ENCODE data around the gene CNOT4. TPM values are rescaled to one million over a fixed set of nuclear protein-coding genes. Genes with fewer than 3 reads are reported as not detected.
A peak's percentile ranks its signal among the peaks of the same experiment; 100 is the strongest.

Gene CNOT4
- total and polyA plus RNA-seq, 10 of the 15 experiments (the other 5 are each of a cell fraction or from before 2014, with no cell fraction given), result 9.4 to 29.6 (median 16.6) TPM

GRCh38 chr7:135362871-135363270 lies 147.0 kb downstream of the CNOT4 start:
- H3K4me2 ChIP-seq (ENCODE audit: control insufficient read depth, insufficient read depth), result no peak overlapping the region
- H3K9ac ChIP-seq (ENCODE audit: control insufficient read depth, insufficient read depth, low read length), result no peak overlapping the region
- 97% methylated on average over 7 of the region's 7 CpGs for whole genome bisulfite sequencing (ENCODE audit: insufficient coverage, insufficient replicate concordance, low lambda C conversion rate, missing lambda C conversion rate)
- no peak for ATAC-seq
- no peaks in the 10 kb centered on the region for H3K79me2 ChIP-seq (ENCODE audit: control insufficient read depth, insufficient read depth, low read length)
- no peaks in the 10 kb centered on the region for H4K20me1 ChIP-seq (ENCODE audit: control insufficient read depth, insufficient read depth)
- in situ Hi-C loops (cut with MboI) (no loop called here), intact Hi-C loops (cut with micrococcal nuclease; ENCODE audit: unreplicated experiment) (no loop called here)
- FAIRE-seq, result no peak
- H3K9me3 ChIP-seq (replicated peaks; ENCODE audit: control insufficient read depth, insufficient read depth, low read length), result no peaks in the 10 kb centered on the region; the same call in 2 of the 3 replicates
- no peak overlapping the region for H3K4me3 ChIP-seq
- BruUV-seq (replicated peaks), result no TSS peak
- H2AFZ ChIP-seq (ENCODE audit: control insufficient read depth, low read depth, low read length), result no peak overlapping the region
- H3K4me1 ChIP-seq (ENCODE audit: control insufficient read depth, insufficient read depth, low read length), result no peaks in the 10 kb centered on the region
- no peak overlapping the region for H3K27ac ChIP-seq (ENCODE audit: control insufficient read depth, insufficient read depth)
- no peaks in the 10 kb centered on the region for H3K27me3 ChIP-seq (replicated peaks in 1 of 2; ENCODE audit: control insufficient read depth in 2 of 2, insufficient read depth in 2 of 2, low read length in 1 of 2)
- no peak for DNase-seq (ENCODE audit: low read depth, low spot score)
- POLR2A ChIA-PET, result no interaction called here
- TF ChIP-seq NFYA (IDR thresholded peaks at IDR 0.05; ENCODE audit: borderline replicate concordance, low read depth, low read length), result no peak
- TF ChIP-seq, protein P1, sequence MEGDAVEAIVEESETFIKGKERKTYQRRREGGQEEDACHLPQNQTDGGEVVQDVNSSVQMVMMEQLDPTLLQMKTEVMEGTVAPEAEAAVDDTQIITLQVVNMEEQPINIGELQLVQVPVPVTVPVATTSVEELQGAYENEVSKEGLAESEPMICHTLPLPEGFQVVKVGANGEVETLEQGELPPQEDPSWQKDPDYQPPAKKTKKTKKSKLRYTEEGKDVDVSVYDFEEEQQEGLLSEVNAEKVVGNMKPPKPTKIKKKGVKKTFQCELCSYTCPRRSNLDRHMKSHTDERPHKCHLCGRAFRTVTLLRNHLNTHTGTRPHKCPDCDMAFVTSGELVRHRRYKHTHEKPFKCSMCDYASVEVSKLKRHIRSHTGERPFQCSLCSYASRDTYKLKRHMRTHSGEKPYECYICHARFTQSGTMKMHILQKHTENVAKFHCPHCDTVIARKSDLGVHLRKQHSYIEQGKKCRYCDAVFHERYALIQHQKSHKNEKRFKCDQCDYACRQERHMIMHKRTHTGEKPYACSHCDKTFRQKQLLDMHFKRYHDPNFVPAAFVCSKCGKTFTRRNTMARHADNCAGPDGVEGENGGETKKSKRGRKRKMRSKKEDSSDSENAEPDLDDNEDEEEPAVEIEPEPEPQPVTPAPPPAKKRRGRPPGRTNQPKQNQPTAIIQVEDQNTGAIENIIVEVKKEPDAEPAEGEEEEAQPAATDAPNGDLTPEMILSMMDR (IDR thresholded peaks at IDR 0.05 in 2 of 3, conservative IDR thresholded peaks at IDR 0.05 in 1 of 3; ENCODE audit: control insufficient read depth in 2 of 3, extremely low read depth in 1 of 3, insufficient read depth in 1 of 3, low read depth in 3 of 3, low read length in 3 of 3), result 0 out of 6 replicates have a peak, but pooled peaks of 1 of the 3 experiments have one; percentile 19
- peaks cover 2 to 8% of the 10 kb centered on the region in 2 experiments; a peak in 2 of 4 replicates for H3K36me3 ChIP-seq (ENCODE audit: control insufficient read depth in 2 of 2, insufficient read depth in 2 of 2, low read length in 1 of 2)
- CTCF ChIA-PET, result no interaction called here
- SMC1A ChIA-PET (ENCODE audit: uncharacterized antibody, unreplicated experiment), result no interaction called here
- RAD21 ChIA-PET (ENCODE audit: unreplicated experiment), result no interaction called here

- DNase-seq (ENCODE audit: low read depth, low spot score) (no peak), ATAC-seq (no peak), FAIRE-seq (no peak)
- Histone ChIP-seq H3K4me2 (ENCODE audit: control insufficient read depth, insufficient read depth) (no peak overlapping the region), H3K4me3 (no peak overlapping the region), H3K4me1 (ENCODE audit: control insufficient read depth, insufficient read depth, low read length) (no peaks in the 10 kb centered on the region), H3K36me3 (ENCODE audit: control insufficient read depth in 2 of 2, insufficient read depth in 2 of 2, low read length in 1 of 2) (peaks cover 2 to 8% of the 10 kb centered on the region in 2 experiments; a peak in 2 of 4 replicates), H3K27me3 (replicated peaks in 1 of 2; ENCODE audit: control insufficient read depth in 2 of 2, insufficient read depth in 2 of 2, low read length in 1 of 2) (no peaks in the 10 kb centered on the region), H3K9me3 (replicated peaks; ENCODE audit: control insufficient read depth, insufficient read depth, low read length) (no peaks in the 10 kb centered on the region; the same call in 2 of the 3 replicates), H4K20me1 (ENCODE audit: control insufficient read depth, insufficient read depth) (no peaks in the 10 kb centered on the region), H3K9ac (ENCODE audit: control insufficient read depth, insufficient read depth, low read length) (no peak overlapping the region), H3K27ac (ENCODE audit: control insufficient read depth, insufficient read depth) (no peak overlapping the region), H3K79me2 (ENCODE audit: control insufficient read depth, insufficient read depth, low read length) (no peaks in the 10 kb centered on the region), H2AFZ (ENCODE audit: control insufficient read depth, low read depth, low read length) (no peak overlapping the region)
- POLR2A ChIA-PET, result interaction anchor here (0.6 kb wide), 1 partner anchor 134 kb away, joined by 4 read pairs; no protein-coding TSS in a partner anchor
- SMC1A ChIA-PET (ENCODE audit: uncharacterized antibody, unreplicated experiment), result interaction anchor here (1.0 kb wide), 1 partner anchor 81 kb away, joined by 4 read pairs; no protein-coding TSS in a partner anchor
- no TSS peak for BruUV-seq (replicated peaks)
- in situ Hi-C loops (cut with MboI), result no loop called here
- intact Hi-C loops (cut with micrococcal nuclease; ENCODE audit: unreplicated experiment), result no loop called here
- RAD21 ChIA-PET (ENCODE audit: unreplicated experiment), result no interaction called here
- TF ChIP-seq, protein P2, sequence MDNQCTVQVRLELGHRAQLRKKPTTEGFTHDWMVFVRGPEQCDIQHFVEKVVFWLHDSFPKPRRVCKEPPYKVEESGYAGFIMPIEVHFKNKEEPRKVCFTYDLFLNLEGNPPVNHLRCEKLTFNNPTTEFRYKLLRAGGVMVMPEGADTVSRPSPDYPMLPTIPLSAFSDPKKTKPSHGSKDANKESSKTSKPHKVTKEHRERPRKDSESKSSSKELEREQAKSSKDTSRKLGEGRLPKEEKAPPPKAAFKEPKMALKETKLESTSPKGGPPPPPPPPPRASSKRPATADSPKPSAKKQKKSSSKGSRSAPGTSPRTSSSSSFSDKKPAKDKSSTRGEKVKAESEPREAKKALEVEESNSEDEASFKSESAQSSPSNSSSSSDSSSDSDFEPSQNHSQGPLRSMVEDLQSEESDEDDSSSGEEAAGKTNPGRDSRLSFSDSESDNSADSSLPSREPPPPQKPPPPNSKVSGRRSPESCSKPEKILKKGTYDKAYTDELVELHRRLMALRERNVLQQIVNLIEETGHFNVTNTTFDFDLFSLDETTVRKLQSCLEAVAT (IDR thresholded peaks at IDR 0.05), result no peak
- TF ChIP-seq HDAC2 (IDR thresholded peaks at IDR 0.05) (no peak), CHD2 (IDR thresholded peaks at IDR 0.05; ENCODE audit: borderline replicate concordance, low read depth, low read length) (no peak), JUND (IDR thresholded peaks at IDR 0.05; ENCODE audit: low read depth, low read length) (no peak), RFX5 (IDR thresholded peaks at IDR 0.05; ENCODE audit: low read depth, low read length) (no peak)
- 83% methylated on average over 5 of the region's 5 CpGs for WGBS (ENCODE audit: insufficient coverage, insufficient replicate concordance, low lambda C conversion rate, missing lambda C conversion rate)
- CTCF ChIA-PET, result no interaction called here
These were observed 148.1 kb downstream of the CNOT4 start for GRCh38 chr7:135361788-135362187.

All from GM12878 (cell line).